CD4-positive, alpha-beta T cell treated with Interleukin-1 beta for 1 hour (primary cell): ENCODE measurements around the gene NT5E.

ENCODE experiments used
- DNase-seq, 2 donors: peaks; one replicate each; pipeline ENCODE4 v3.0.0-alpha.2; 2020 to 2022

Gene NT5E

GRCh38 chr6:85460921-85461797 lies 11.3 kb downstream of the NT5E start:
- peak; percentile 28 to 46 for DNase-seq

- no peak for DNase-seq
Observed at GRCh38 chr6:85461798-85462170, 11.9 kb downstream of the NT5E start.

- no peak for DNase-seq
Observed at GRCh38 chr6:85462673-85463072, 12.8 kb downstream of the NT5E start.

GRCh38 chr6:85463621-85464259 lies 13.9 kb downstream of the NT5E start:
- DNase-seq: no peak

- DNase-seq: no peak
Observed at GRCh38 chr6:85464260-85464644, 14.4 kb downstream of the NT5E start.

- peak in 1 of 2 donors; percentile 15 for DNase-seq
Observed at GRCh38 chr6:85464722-85465150, 14.9 kb downstream of the NT5E start.

- DNase-seq: no peak
Observed at GRCh38 chr6:85465762-85466161, 15.9 kb downstream of the NT5E start.

- DNase-seq: no peak
Observed at GRCh38 chr6:85468326-85468725, 18.4 kb downstream of the NT5E start.

GRCh38 chr6:85469276-85470022 lies 19.6 kb downstream of the NT5E start:
- no peak for DNase-seq

GRCh38 chr6:85470023-85470410 lies 20.1 kb downstream of the NT5E start:
- no peak for DNase-seq

- DNase-seq: no peak
Observed at GRCh38 chr6:85472744-85473143, 22.9 kb downstream of the NT5E start.

- no peak for DNase-seq
Observed at GRCh38 chr6:85473748-85474147, 23.9 kb downstream of the NT5E start.

GRCh38 chr6:85476532-85476931 lies 26.6 kb downstream of the NT5E start:
- DNase-seq: no peak

GRCh38 chr6:85479208-85479607 lies 29.3 kb downstream of the NT5E start:
- no peak for DNase-seq

GRCh38 chr6:85482206-85482904 lies 32.5 kb downstream of the NT5E start:
- no peak for DNase-seq

GRCh38 chr6:85482905-85483700 lies 33.2 kb downstream of the NT5E start:
- DNase-seq: peak; percentile 70

GRCh38 chr6:85483846-85484245 lies 34.0 kb downstream of the NT5E start:
- no peak for DNase-seq

GRCh38 chr6:85484948-85485347 lies 35.1 kb downstream of the NT5E start:
- no peak for DNase-seq

- no peak for DNase-seq
Observed at GRCh38 chr6:85490516-85491248, 40.8 kb downstream of the NT5E start.

- DNase-seq: no peak
Observed at GRCh38 chr6:85493389-85493788, 43.5 kb downstream of the NT5E start.
